NCI-H128 (cell line): Measurements from ENCODE around the gene DPP4.

Experiments used
- DNase-seq: peaks from one replicate; lab custom pipeline; 2025; ENCODE audit not compliant: unreplicated experiment; lab: John Stamatoyannopoulos, UW

The DPP4 gene

DNA sequence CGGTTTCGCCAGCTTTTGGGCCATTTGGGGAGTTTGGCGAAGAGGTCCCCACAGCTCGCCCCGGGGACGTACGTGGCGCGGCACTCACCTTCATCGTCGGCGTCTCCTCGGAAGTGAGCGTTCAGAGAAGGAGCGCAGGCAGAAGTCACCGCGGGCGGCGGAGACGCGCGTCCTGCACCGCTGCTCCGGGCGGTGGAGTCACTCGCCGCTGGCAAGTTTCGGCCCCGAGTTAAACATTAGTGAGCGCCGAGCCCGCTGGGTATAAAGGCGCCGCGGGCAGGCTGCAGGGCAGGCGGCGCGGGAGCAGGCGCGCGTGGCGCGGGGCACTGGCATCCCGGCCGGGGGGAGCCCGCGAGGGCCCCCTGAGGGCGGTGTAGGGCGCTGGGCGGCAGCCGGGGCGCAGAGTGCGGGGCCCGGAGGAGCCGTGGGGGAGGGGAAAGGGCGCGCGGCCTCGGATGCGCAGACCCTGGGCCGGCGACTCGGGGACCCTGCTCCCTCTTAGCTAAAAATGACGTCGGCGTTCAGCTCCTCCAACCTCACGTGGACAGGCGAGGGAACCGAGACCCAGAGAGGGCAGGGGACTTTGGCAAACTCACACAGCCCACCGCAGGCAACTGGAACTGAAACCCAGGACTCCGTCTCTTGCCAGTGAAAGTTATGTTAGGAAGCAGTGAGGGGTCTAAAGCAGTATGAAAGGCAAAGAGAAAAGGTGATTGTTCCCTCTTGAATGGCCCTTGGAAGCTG, at the start of gene DPP4:
DPP4 (minus strand) TSS at position 328 of the 744 bp plus-strand sequence; CDS start at position 94, 234 bp downstream.
- no peak for DNase-seq

DNA sequence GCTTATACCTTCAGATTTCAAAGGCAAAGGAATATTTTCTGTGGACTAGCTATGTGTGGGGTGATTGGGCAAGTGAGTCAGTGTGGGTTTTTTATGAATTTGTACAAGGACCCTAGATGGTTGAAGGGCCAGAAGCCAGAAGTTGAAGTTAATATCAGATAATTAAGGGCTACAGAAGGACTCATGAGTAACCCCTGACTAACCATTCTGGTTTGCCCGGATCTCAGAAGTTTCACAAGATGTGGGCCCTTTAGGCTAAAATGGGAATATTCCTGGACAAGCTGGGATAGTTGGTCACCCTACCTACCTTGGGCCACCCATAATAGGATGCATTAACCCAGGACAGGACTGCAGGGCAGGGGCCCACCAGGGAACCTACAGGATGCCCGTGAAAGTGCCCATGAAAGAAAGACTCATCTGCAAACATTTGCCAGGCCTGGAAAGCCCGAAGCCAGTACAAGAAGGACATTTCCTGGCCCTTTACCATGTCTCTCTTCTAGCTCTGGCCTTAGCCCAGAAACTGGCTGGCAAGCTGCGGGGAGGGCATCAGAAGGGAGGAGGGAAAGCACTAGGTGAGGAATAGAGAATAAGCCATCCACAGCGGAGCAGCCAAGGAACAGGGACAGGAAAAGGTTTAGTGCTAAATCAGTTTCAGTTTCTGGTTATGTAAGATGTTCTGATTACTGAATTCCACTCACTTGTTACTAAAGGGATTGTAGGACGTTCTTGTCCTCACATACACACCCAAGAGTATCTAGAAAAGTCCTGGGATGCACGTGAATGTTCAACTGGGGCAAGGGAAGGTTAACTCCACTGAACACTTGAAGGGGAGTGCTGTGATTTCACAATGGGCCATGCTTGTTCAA, 44.4 kb upstream of the DPP4 start:
- DNase-seq: no peak

- DNase-seq: no peak
Measured at GRCh38 chr2:162116352-162116751, 42.3 kb upstream of the DPP4 start.

GRCh38 chr2:162115076-162115475, 41.1 kb upstream of the DPP4 start:
- DNase-seq: no peak

DNA sequence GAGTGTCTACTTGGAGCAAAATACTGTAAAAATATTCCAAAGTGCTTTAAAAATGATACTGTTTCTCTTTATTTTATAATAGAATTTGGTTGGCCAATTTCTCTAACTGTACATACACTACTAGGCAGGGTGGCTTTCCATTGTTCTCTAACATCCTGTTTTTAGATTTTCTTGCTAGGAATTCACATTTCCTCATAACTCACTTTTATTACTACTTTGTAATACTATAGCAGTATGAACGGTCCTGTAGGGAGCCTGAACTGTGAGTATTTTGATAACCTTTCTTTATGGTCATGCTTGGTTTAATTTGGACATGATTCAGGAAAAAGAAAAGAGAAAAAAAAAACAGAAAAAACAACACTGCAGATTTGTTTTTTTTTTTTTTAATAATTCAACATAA, 40.3 kb upstream of the DPP4 start:
- DNase-seq: no peak

DNA sequence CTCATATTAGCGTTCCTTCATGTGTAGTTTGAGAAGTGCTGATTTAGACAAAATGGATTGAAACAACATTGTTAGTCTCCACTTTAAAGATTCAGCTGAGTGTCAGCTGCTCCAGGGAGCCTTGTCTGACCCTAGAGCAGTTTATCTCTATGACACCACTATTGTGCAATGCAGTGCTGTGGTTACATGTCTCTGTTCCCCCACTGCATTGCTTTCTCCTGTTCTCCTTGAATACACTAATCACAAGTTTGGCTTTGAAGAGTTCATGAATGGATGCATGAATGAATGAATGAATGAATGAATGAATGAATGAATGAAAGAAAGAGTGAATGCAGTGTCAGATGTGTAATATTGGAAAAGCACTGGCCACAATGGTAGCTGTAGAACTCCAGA, 39.8 kb upstream of the DPP4 start:
- no peak for DNase-seq

DNA sequence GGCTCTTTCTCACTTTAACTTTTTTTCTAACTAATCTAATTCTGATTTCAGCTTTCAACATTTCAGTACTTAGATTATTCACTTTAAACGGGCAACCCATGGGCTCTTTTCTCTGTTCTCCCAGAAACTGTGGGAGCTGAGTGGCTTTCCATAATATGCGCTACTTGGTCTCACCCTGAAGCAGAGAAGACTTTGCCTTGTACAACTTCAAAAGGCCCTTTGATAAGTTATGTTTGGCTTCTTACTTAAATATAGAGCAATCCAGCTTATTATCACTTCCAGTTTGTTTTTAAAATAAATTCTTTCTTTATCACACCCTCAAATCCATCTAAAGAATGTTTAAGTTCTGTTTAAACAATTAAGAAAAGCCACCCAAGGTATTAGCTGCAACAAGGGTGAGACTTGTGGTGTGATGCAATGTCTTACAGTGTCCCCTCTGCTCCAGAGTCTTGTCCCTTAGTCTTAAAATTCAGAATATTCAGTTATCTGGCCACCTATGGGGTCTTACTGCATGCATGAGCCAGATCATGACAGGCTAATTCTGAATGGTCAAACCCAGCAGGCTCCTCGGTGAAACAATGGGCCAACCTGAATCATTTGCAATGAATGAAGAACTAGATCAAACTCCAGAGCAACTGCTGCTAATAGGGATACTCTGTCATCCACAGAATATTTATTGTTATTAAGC, 39.2 kb upstream of the DPP4 start:
- DNase-seq: no peak

GRCh38 chr2:162111958-162112850, 38.2 kb upstream of the DPP4 start:
- no peak for DNase-seq

DNA sequence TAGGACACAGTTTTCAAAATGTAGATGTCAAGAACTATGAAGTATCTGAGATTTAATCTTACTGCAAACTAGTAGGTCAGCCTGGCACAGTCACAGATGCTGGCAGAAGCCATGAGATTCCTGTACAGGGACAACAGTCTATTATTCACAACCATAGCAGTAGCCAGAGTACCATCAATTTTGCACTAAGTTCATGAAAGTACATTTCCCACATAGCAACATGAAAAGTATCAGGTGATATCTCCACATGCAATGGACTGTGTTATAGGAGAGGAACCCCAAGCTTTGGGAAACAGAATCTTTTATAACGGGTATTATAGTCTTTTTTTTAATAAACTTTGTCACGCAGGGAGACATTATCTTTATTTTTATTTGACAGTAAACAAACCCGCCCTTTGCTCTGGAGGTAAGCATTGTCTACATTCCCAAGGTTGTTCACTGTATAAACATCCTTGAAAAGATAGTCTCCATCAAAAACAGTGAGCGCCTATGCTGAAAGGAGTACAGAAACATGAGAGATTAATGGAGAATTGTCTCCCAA, 33.4 kb upstream of the DPP4 start:
- DNase-seq: no peak

- no peak for DNase-seq
Measured at GRCh38 chr2:162106746-162107145, 32.7 kb upstream of the DPP4 start.

- no peak for DNase-seq
Measured at GRCh38 chr2:162106146-162106551, 32.1 kb upstream of the DPP4 start.

GRCh38 chr2:162103443-162104009, 29.5 kb upstream of the DPP4 start:
- no peak for DNase-seq

DNA sequence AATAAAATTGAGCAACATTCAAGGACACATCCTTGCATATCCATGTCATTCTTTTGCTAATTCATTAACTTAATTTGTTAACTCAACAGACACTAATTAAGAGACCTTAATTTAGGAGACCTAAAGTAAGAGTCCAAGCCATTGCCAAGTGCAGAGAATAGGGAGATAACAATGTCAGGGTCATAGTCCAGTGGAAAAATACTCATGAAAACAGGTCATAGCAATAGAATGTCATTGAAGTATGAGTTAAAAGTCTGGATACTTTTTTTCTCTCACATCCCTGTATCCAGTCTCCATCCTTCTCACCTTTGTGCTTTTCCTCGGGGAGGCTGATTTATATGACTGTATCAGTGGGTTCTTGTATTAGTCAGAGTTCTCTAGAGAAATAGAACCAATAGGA, 26.6 kb upstream of the DPP4 start:
- DNase-seq: no peak

- DNase-seq: no peak
Measured at GRCh38 chr2:162099836-162100235, 25.8 kb upstream of the DPP4 start.

GRCh38 chr2:162092658-162093556, 18.9 kb upstream of the DPP4 start:
- no peak for DNase-seq

DNA sequence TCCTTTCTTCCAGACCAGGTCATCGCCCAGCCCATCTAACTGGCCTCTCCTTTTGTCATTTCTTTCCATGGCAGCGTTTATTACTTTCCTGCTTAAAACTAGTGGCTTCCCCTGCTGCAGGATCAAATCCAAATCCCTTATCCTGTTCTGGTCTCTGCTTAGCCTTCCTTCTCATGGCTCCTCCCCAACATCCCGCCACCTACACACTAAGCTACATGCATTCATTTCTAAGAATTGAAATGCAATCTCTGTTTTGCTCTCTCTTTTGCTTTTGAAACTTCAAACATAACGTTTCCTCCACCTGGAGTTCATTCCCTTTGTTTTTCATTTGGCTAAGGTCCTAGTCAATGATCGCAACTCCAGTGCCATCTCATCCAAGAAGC, 18.0 kb upstream of the DPP4 start:
- DNase-seq: no peak

GRCh38 chr2:162091325-162092007, 17.5 kb upstream of the DPP4 start:
- no peak for DNase-seq

GRCh38 chr2:162090109-162090508, 16.1 kb upstream of the DPP4 start:
- no peak for DNase-seq

DNA sequence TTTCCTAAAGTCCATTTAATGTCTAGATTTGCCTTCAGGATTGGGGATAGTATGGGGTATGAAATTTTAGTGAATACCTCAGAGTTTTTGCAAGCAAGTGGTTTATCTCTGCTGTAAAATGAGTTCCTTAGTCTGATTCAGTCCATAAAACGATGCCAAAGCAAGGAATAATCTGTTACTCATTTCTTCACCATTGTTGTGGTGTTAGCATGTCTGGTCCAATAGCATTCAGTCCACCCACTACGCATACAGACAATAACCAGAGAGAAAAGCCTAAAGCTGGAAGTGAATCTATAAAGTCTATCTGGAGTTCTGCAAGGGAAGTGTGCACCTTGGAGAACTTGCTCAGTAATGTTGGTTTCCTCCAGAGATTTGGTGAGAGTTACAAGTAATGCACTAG, 12.9 kb upstream of the DPP4 start:
- no peak for DNase-seq
